Eye (tissue), 1 donor: ENCODE results near the gene CARNS1.
"Not testable (repeated sequence)": the region's sequence is repeated elsewhere in the genome, so short reads cannot be mapped to it uniquely, and the experiment has no call there.

Experiments
- DNase-seq: peaks from one replicate; pipeline ENCODE4 v3.0.0-alpha.2; 2015

CARNS1 gene

DNA sequence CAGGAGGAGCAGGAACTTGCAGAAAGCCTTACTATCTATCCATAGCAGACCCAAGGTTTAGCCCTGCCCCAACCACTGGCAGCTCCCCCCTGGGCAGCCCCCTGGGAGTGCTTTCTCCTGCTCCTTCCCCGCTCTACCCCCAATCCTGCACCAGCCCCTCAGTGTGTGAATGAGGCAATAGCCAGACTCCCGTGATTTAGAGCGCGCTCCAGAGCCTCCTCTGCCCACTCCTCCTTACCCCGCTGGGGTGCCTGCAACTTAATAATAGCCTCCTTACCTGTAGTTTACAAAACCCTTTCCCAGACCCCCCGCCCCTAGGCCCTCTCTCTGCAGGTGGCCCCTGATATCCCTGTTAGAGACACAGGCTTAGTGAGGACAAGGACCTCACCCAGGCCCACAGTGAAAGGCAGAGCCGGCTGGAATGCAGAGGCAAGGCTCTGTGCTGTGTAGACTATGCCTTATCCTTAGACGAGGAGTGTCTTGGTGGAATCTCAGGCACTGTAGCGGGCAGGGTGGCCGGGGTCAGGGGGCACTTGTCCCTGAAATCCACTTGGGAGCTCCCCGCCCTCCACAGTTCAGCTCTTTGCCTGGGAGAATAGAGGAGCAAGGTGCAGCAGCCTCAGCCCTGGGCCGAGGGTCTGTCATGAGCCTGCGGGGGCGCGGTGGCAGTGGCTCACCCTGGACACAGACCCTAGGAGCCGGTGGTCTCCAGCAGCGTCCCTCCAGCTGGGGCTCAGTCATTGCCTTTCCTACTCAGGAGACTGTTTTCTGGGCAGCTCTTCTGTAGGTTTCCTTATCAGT lies 4.3 kb upstream of the CARNS1 start:
- DNase-seq, result no peak

DNA sequence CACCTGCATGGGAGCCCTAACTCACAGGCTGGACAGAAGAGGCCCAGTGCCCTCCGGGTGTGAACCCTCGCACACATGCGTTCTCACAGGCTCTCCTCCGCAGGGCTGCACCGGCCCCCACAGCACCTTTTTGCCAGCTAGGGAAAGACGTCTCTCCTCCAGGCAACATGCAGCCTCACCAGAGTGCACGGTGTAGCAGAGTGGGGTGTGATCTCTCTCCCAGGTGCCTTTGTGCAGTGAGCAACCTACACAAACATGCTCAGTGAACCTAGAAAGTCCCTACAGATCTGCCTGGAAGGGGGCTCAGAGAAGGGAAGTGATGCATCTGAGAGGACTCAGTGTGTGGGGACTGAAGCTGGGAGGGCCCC lies 3.7 kb upstream of the CARNS1 start:
- DNase-seq, result no peak

DNA sequence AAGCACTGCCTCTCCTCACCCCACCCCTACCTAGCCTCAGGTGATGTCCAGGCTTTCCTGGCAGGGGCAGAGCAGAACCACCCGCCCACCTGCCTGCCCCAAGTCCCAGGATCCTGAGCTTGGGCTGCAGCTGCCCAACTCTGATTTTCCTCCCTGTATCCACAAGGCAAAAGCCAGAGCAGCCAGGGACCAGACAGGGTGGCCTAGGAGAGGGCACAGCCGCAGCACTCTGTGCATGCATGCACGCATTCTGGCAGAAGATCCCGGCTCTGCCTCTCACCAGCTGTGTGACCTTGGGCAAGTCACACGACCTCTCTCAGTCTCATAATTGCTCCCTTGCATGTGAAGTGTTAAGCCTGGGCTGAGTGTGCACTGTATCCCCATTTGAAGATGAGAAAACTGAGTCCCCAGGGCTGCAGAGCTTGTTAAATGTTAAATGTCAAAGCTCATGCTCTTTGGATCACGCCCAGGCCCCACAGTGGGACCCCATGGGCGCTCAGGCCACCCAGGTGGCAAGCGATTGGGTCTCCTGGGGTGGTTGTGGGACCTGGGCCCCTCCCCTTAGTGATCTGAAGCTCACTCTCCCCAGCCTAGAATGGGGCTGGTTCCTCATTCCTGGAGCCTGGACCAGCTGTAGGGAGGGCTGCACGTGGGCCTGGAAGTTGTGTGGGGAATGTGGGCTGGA lies 2.8 kb upstream of the CARNS1 start:
- DNase-seq, result no peak

DNA sequence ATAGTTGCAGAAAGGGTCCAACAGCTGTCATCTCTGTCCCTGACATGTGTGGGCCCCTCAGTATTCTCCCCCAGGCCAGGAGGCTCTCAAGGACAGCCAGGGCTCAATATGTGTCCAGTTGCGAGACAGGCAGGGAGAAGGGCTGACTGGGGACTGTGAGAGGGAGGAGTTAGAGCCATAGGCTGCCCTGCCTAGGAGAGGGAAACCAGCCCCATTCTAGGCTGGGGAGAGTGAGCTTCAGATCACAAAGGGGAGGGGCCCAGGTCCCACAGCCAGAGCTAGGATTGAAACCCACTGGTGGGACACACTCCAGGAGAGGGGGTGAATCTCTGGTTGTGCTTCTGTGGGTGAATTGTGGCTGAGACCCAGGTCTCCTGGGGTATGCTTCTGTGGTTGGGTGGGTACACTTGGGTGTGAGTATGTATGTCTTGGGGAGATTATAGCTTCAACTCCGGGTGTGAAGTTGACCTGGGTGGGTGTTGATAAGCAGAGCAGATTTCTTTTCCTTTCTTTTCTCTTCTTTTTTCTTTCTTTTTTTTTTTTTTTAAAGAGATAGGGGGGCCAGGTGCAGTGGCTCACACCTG lies 2.1 kb upstream of the CARNS1 start:
- DNase-seq, result no peak

DNA sequence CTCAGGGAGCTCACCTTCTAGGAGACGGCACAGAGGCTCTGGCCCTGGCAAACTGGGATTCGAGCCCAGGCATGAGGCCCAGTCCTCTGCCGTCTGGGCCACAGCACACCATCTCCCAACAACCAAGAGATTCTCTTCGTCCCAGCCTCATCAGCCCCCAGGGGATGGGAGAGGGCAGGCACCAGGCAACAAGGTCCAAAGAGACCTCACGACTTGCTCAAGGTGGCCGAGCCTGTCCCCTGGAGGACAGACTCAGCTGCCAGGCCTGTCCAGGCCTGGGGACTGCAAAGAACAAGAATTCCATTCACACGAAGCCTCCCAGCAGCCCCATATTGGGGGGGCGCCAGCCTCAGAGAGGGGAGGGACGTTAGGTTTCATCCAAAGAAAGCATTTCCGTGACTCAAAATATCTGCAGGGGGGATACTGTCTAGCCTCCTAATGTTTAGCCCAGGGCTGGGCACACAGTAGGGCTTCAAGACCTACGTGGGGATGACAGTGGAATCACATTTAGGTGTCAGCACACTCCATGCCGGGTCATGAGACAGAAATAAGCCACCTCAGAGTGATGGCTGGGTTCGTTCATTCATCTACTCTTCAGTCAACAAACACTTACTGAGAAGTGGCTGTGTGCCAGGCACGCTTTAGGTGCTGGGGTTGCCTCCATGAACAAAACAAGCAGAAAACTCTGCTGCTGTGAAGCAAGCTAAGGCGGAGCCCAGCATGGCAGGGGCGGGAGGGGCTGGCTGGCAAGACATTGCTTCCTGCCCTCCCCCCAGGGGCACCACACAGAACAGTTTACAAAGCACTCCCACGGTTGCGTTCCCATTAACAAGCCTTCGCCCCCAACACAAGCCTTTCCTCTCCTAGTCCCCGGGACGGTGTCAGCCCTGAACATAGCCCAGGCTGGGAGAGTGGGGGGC lies 1.2 kb downstream of the CARNS1 start:
- DNase-seq, result no peak

DNA sequence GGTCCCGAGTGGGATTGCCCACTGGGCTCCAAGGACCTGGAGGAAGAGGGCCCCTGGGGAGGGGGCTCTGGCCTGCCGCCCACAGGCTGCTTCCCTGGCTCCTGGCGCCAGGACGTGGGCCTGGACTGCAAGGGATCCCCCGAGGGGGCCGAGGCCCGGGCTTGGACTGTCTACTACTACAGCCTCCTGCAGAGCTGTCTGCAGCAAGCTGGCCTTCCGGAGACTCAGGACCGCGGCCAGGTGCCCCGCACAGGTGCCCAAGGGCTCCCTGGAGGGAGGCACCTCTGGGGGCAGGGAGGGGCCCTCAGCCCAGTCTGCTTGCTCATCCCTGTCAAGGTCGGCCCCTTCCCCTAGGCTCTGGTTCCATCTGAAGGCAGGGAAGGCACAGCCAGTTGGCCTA lies 1.9 kb downstream of the CARNS1 start:
- no peak for DNase-seq

DNA sequence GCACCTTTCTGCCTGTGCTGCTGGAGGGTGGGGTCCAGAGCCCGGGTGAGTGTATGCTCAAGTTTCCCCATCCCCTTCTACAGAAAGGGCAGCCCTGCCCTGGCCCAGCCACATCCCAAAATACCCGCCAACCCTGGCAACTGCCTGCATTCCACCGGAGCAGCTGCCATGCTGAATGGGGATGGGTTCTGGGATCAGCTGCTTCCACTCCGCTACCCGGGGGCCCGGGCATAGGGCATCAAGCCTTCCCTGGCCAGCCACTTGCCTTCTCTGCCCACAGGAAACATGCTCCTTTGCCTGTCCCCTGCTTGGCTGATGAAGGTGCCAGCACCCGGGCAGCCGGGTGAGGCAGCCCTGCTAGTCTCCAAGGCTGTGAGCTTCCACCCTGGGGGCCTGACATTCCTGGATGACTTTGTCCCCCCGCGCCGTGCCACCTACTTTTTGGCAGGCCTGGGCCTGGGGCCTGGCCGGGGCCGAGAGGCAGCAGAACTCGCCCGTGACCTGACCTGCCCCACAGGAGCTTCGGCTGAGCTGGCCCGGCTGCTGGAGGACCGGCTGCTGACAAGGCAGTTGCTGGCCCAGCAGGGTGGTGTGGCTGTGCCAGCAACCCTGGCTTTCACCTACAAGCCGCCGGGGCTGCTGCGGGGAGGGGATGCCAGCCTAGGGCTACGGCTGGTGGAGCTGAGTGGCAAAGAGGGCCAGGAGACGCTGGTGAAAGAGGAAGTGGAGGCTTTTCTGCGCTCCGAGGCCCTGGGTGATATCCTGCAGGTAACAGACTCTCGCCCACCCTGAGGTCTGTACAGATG lies 3.2 kb downstream of the CARNS1 start:
- DNase-seq, result no peak

DNA sequence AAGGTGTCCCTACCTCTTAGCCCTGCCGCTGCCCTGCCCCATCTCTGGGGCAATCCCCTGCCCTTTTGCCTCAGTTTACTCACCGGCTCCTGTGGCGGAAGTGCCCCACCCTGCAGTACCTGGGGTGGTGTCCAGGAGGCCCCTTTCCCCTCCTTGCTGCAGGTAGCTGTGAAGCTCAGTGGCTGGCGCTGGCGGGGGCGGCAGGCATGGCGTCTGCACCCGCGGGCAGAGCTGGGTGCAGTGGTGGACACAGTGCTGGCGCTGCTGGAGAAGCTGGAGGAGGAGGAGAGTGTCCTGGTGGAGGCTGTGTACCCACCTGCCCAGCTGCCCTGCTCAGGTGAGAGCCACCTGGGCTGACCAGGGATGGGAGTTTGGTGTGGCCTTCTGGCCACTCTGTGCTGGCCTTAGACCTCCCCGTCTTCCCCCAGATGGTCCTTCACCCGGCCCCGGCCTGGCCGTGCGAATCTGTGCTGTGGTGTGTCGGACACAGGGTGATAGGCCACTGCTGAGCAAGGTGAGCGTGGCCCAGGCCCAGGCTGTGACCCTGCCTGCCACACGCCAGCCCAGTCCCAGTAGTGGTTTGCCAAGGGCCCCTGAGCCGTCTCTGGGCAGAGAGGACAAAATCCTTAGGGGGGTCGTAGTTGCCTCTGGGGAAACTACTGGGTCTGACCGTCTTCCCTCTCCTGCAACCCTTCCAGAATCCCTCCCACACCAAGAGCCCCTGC lies 4.0 kb downstream of the CARNS1 start:
- DNase-seq, result no peak

DNA sequence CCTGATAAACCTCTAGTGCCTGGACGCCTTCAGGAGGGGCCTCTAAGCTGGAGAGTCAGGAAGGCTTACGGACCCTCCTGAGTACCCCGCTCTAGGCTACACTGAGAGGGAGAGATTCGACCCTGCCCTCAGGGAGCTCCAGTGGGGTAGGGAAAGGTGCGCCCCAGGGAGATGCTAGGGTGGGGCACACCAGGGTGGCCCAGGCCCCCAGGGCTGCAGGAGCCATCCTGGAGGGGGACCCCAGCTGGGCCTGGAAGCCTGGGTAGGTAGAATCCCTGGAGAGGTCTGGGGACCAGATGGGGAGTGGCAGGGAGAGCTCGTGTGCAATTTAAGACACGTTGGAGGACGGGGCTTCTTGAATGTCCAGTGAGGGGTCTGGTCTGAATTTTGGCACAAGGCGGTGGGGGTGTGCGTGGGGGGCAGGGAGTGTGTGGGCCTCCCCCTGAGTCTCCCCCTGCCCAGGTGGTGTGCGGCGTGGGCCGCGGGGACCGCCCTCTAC lies 4.7 kb downstream of the CARNS1 start:
- peak; percentile 65 for DNase-seq

DNA sequence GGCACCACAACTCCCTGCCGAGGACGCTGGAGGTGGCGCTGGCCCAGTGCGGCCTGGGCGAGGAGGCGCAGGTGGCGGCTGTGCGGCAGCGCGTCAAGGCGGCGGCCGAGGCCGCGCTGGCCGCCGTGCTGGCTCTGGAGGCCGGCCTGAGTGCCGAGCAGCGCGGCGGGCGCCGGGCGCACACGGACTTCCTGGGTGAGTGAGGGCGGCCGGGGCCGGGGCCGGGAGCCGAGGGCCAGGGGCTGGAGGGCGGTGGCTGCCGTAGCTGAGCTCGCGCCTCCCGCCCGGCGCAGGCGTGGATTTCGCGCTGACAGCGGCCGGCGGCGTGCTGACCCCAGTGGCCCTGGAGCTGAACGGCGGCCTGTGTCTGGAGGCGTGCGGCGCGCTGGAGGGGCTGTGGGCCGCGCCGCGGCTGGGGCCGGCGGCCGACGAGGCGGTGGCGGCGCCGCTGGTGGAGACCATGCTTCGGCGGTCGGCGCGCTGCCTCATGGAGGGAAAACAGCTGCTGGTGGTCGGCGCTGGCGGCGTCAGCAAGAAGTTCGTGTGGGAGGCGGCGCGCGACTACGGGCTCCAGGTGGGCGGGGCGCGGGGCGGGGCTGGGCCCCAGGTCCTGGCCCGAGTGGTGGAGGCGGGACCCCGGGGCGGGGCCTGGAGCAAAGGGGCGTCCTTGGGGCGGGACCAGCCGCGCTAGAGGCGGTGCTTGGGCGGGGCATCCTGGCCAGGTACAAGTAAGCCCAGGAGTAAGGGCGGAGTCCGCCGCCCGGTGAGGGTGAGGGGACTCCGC lies 5.4 kb downstream of the CARNS1 start:
- peak; percentile 97 for DNase-seq

DNA sequence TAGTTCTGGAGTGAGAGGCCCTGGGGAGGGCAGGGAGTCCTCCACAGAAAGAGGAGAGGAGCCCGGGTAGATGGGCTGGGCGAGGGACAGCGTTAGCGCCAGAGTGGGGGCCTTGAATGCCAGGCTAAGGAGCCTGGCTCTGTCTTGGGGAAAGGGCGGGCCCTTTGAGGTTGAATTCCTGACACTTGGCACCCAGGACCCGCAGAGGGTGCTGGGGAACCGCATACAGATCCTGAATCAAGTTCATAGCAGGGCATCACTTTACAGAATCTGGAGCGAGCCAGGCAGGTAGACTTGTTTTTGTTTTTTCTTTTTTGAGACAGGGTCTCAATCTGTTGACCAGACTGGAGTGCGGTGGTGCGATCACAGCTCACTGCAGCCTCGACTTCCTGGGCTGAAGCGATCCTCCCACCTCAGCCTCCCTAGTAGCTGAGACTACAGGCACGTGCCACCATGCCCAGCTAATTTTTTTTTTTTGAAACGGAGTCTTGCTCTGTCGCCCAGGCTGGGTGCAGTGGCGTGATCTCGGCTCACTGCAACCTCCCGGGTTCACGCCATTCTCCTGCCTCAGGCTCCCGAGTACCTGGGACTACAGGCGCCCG lies 6.1 kb downstream of the CARNS1 start:
- no peak for DNase-seq

DNA sequence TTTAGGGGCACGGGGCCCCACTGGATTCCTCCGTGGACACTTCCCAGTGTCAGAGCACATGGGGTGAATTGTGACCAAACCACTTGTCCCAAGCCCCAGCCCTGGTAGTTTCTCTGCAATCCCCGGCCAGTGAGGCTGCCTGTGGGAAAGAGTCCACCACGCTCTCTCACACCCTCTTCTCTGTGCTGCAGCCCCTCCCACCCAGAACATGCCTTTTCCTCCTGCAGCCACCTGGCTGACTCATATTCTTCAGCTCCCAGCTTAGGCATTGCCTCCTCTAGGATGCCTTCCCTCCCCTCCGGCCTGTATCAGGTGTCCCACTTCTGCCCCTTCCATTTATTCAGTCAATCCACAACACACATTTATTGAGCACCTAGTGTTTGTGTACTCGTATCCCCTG lies 7.4 kb downstream of the CARNS1 start:
- DNase-seq, result no peak

DNA sequence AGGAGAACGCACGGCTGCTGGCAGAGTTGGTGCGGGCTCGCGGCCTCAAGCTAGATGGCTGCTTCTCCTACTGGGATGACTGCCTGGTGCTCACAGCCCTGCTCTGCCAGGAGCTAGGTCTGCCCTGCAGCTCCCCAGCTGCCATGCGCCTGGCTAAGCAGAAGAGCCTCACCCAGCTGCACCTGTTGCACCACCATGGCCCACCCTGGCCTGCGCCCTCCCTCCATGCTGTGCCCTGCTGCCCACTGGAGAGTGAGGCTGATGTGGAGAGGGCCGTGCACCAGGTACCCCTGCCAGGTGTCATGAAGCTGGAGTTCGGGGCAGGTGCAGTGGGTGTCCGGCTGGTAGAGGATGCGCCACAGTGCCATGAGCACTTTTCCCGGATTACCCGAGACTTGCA lies 8.0 kb downstream of the CARNS1 start:
- DNase-seq, result no peak

DNA sequence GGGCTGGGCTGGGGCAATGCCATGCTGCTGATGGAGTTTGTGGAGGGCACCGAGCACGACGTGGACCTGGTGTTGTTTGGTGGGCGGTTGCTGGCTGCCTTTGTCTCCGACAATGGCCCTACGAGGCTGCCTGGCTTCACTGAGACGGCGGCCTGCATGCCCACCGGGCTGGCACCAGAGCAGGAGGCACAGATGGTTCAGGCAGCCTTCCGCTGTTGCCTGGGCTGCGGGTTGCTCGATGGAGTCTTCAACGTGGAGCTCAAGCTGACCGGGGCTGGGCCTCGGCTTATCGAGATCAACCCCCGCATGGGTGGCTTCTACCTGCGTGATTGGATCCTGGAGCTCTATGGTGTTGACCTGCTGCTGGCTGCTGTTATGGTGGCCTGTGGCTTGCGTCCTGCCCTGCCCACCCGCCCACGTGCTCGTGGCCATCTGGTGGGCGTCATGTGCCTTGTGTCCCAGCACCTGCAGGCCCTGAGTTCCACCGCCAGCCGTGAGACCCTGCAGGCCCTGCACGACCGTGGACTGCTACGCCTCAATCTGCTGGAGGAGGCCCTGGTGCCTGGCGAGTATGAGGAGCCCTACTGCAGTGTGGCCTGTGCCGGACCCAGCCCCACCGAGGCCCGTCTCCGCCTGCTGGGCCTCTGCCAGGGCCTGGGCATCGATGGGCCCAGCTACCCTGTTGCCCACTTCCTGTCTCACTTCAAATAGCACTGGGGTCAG lies 8.6 kb downstream of the CARNS1 start:
- DNase-seq, result no peak

DNA sequence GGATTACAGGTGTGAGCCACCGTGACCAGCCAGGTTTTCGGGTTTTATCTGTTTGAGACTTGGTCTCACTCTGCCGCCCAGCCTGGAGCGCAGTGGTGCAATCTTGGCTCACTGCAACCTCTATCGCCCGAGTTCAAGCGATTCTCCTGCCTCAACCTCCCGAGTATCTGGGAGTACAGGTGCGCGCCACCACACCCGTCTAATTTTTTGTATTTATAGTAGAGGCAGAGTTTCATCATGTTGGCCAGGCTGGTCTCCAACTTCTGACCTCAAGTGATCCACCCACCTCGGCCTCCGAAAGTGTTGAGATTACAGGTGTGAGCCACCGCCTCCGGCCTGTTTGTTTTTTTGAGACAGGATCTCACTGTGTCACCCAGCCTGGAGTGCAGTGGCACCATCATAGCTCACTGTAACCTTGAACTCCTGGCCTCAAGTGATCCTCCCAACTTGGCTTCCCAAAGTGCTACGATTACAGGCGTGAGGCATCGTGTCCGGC lies 11.9 kb downstream of the CARNS1 start:
- not testable (repeated sequence) for DNase-seq

DNA sequence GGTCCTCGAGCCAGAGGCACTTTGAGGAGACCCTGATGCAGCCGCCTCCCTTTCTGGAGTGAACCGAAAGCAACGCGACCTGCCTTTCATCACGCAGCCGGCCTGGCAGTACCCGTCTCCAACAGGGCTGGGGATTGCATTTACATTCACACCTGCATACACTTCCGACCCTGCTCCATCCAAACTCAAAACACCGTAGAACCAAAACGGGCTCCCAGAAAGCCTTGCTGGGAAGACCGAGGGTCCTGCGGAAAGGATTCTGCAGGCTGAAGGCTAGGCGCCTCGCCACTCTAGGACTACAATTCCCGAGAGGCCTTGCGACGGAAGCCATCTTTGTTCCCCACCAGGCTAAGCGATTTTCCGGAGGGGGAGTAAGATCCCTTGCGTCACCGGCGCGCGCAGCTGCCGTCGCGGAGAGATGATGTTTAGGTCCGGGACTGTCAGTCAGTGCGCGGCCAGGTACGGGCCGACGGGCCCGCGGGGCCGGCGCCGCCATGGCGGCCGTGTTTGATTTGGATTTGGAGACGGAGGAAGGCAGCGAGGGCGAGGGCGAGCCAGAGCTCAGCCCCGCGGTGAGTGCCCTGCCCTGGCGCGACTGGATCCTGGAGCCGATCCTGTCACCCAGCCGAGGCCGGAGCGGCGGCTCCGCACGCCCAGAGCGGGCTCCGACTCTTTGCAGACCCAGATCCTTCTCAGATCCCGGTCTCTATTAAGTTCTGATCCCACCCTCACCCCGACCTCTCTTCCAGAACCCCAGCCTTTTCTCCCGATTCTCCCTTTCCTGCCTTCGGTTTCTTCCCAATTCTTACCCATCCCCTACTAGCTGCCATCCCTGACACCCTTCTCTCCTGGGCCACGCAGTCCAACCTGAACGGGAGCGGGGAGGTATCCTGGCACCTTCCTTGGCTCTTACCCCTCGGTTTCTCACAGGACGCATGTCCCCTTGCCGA lies 12.8 kb downstream of the CARNS1 start, which contains the start of gene RPS6KB2:
RPS6KB2 (plus strand) TSS at position 443 of the 950 bp plus-strand sequence; CDS start at position 495, 52 bp downstream.
- peak; percentile 100 for DNase-seq

DNA sequence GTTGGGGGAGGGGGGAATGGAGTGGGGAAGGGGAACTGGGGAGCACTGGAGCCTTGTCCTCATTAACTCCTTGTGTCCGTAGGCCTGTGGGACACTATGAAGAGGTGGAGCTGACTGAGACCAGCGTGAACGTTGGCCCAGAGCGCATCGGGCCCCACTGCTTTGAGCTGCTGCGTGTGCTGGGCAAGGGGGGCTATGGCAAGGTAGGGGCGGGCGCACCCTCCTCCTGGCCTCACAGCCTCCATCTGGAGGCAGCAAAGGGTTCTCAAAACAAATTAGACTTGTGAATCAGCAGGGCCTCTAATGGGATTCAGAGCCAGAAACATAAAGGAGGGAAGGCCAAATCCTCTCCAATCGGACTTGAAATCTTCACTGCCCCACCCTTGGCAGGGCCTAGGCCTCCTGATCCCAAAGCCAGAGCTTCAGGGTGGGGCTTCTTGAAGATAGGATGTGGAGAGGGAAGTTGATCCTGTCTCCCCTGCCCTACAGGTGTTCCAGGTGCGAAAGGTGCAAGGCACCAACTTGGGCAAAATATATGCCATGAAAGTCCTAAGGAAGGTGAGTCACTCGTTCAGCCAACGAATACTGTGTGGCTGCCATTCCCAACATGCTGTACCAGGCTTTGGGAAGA lies 13.7 kb downstream of the CARNS1 start:
- DNase-seq, result no peak
